Measurements from ENCODE around the gene STK39.

Gene STK39

DNA sequence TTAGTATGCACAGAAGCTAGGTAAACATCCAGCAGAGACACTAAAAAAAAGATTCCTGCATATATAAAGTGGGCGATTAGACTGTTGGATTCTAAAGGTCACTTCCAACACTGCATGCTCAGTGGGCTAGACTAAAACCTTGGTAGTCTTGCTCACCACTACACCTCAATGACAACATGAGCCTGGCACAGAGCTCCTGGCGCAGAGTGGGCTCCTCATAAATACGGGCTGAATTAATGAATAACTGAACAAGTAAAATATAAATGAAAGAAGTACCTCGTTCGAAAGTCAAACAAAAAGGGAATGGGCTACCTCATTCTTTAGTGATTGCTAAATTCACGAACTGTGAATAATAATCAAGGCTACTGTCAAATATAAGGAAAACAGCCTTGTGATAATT is 185.3 kb downstream of the STK39 start:
- H3K36me3 ChIP-seq (ENCODE audit: control insufficient read depth, insufficient read depth, low read length): peaks cover 3% of the 10 kb centered on the region
- H3K27me3 ChIP-seq (ENCODE audit: control insufficient read depth, insufficient read depth, low read length): no peaks in the 10 kb centered on the region
- no peak overlapping the region for H3K4me3 ChIP-seq (ENCODE audit: low read length)
- no peak overlapping the region for H3K9ac ChIP-seq (ENCODE audit: low read length)
- H3K4me1 ChIP-seq (ENCODE audit: control insufficient read depth, insufficient read depth, low read length): no peaks in the 10 kb centered on the region
- H3K27ac ChIP-seq (ENCODE audit: low read depth, low read length): no peak overlapping the region

- H3K27me3 ChIP-seq (ENCODE audit: control insufficient read depth, insufficient read depth, low read length): no peaks in the 10 kb centered on the region
- H3K4me1 ChIP-seq (ENCODE audit: control insufficient read depth, insufficient read depth, low read length): no peaks in the 10 kb centered on the region
- H3K27ac ChIP-seq (ENCODE audit: low read depth, low read length): no peak overlapping the region
- H3K9ac ChIP-seq (ENCODE audit: low read length): no peak overlapping the region
- H3K36me3 ChIP-seq (ENCODE audit: control insufficient read depth, insufficient read depth, low read length): peaks cover 3% of the 10 kb centered on the region
- no peak overlapping the region for H3K4me3 ChIP-seq (ENCODE audit: low read length)
Observed at GRCh38 chr2:168060986-168061750, 186.2 kb downstream of the STK39 start.

DNA sequence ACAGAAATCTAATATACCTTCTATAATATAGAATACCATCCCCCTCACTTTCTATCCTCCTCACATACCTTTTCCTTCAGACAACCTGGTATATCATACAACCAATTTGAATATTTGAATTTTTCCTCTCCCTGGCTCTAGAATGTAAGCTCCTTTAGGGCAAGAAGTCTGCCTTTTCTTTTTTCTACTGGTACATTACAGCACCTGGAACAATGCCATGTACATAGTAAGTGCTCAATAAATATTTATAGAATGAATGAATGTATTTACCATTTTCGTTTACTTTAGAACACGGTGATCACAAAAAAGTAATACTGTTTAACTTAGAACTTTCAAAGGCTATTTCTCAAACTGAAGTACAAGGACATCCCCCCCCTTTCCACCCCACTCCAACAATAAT is 187.6 kb downstream of the STK39 start:
- peaks cover 3% of the 10 kb centered on the region for H3K36me3 ChIP-seq (ENCODE audit: control insufficient read depth, insufficient read depth, low read length)
- no peaks in the 10 kb centered on the region for H3K27me3 ChIP-seq (ENCODE audit: control insufficient read depth, insufficient read depth, low read length)
- no peak overlapping the region for H3K9ac ChIP-seq (ENCODE audit: low read length)
- H3K4me3 ChIP-seq (ENCODE audit: low read length): no peak overlapping the region
- H3K27ac ChIP-seq (ENCODE audit: low read depth, low read length): no peak overlapping the region
- no peaks in the 10 kb centered on the region for H3K4me1 ChIP-seq (ENCODE audit: control insufficient read depth, insufficient read depth, low read length)

DNA sequence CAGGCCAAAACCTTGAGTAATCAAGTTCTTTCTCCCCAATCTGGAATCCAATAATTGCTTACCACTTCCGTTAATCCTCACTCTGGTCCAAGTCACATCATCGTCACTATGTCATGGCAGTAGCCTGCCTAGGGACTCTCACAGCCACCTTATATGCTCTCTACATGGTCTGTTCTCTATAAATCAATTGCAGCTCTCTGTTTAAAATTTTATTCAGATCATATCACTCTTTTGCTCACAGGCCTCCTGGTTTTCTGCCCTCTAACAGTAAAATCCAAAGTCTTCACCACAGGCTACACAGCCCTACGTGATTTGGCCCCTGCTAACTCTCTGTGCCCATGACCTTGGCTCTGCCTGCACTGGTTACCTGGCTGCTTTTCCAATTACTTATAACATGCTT is 188.7 kb downstream of the STK39 start:
- H3K4me3 ChIP-seq (ENCODE audit: low read length): no peak overlapping the region
- no peak overlapping the region for H3K9ac ChIP-seq (ENCODE audit: low read length)
- no peaks in the 10 kb centered on the region for H3K4me1 ChIP-seq (ENCODE audit: control insufficient read depth, insufficient read depth, low read length)
- no peak overlapping the region for H3K27ac ChIP-seq (ENCODE audit: low read depth, low read length)
- peaks cover 3% of the 10 kb centered on the region for H3K36me3 ChIP-seq (ENCODE audit: control insufficient read depth, insufficient read depth, low read length)
- H3K27me3 ChIP-seq (ENCODE audit: control insufficient read depth, insufficient read depth, low read length): no peaks in the 10 kb centered on the region

DNA sequence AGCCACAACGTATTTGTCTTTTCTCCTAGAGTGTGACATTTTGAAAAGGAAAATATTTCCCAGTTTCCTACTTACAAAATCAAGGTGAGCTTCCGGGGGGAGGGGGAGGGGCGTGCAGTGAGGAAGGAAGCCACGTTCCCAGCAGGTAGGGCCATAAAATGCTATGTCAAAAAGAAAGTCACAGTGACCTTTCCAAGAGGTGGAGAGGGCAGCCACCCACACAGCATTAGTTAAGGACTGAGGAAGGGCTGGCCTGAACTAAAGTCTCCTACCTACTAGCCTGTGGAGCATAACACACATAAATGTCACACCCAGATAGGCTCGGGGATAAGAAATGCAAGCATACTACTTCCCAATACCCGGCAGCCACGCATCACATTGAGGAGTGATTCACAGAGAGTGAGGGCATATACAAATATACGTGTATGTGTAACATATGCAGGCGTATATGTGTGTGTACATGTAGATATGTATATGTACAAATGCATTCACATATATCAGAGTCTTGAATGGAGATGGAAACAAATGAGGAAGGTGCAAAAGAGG is 191.1 kb downstream of the STK39 start:
- Histone ChIP-seq H3K36me3 (ENCODE audit: control insufficient read depth, insufficient read depth, low read length) (peaks cover 3% of the 10 kb centered on the region), H3K27ac (ENCODE audit: low read depth, low read length) (no peak overlapping the region), H3K4me1 (ENCODE audit: control insufficient read depth, insufficient read depth, low read length) (no peaks in the 10 kb centered on the region), H3K9ac (ENCODE audit: low read length) (no peak overlapping the region), H3K4me3 (ENCODE audit: low read length) (no peak overlapping the region), H3K27me3 (ENCODE audit: control insufficient read depth, insufficient read depth, low read length) (no peaks in the 10 kb centered on the region)

GRCh38 chr2:168054657-168055056 is 192.7 kb downstream of the STK39 start:
- H3K9ac ChIP-seq (ENCODE audit: low read length): no peak overlapping the region

GRCh38 chr2:168053676-168054075 is 193.7 kb downstream of the STK39 start:
- no peaks in the 10 kb centered on the region for H3K4me1 ChIP-seq (ENCODE audit: control insufficient read depth, insufficient read depth, low read length)
- peaks cover 3% of the 10 kb centered on the region for H3K36me3 ChIP-seq (ENCODE audit: control insufficient read depth, insufficient read depth, low read length)
- no peak overlapping the region for H3K9ac ChIP-seq (ENCODE audit: low read length)
- H3K27me3 ChIP-seq (ENCODE audit: control insufficient read depth, insufficient read depth, low read length): no peaks in the 10 kb centered on the region
- H3K27ac ChIP-seq (ENCODE audit: low read depth, low read length): no peak overlapping the region
- H3K4me3 ChIP-seq (ENCODE audit: low read length): no peak overlapping the region

More at GRCh38 chr2:168054657-168055056, 192.7 kb downstream of the STK39 start:
- no peak overlapping the region for H3K4me3 ChIP-seq (ENCODE audit: low read length)
- no peak overlapping the region for H3K27ac ChIP-seq (ENCODE audit: low read depth, low read length)
- no peaks in the 10 kb centered on the region for H3K4me1 ChIP-seq (ENCODE audit: control insufficient read depth, insufficient read depth, low read length)
- H3K36me3 ChIP-seq (ENCODE audit: control insufficient read depth, insufficient read depth, low read length): peaks cover 3% of the 10 kb centered on the region
- H3K27me3 ChIP-seq (ENCODE audit: control insufficient read depth, insufficient read depth, low read length): no peaks in the 10 kb centered on the region

DNA sequence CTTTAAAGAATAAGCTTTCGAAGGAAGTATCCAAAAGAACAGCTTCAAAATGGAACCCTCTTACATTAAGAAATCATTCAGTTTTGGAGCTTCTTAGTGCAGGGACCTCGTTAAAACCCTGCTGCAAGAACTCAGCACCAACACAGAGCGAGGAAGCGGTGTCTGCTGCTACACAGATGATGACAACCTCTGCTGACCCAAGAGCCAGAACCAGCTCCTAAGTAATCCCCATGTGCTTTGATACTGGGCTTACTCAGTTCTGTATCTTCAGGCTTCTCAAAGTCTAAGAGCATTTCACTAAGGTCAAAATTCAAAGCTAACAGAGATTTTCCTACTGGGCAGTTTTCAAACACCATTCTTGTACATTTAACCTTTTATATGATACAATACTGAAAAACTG is 194.6 kb downstream of the STK39 start:
- Histone ChIP-seq H3K36me3 (ENCODE audit: control insufficient read depth, insufficient read depth, low read length) (no peaks in the 10 kb centered on the region), H3K9ac (ENCODE audit: low read length) (no peak overlapping the region), H3K27me3 (ENCODE audit: control insufficient read depth, insufficient read depth, low read length) (no peaks in the 10 kb centered on the region), H3K4me3 (ENCODE audit: low read length) (no peak overlapping the region), H3K4me1 (ENCODE audit: control insufficient read depth, insufficient read depth, low read length) (no peaks in the 10 kb centered on the region), H3K27ac (ENCODE audit: low read depth, low read length) (no peak overlapping the region)

DNA sequence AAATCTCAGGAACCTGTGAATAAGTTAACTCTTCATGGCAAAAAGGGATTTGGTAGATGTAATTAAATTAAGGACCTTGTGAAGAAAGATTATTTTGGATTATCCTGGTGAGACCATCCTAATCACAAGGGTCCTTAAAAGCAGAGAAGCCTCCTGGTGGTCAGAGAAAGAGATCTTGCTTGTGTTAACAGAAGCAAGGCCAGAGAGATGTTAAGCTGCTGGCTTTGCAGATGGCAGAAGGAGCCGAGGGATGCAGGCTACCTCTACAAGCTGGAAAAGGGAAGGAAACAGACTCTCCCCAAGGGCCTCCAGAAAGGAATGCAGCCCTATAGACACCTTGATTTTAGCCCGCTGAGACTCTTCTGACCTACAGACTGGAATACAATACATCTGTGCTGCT is 197.0 kb downstream of the STK39 start:
- Histone ChIP-seq H3K4me1 (ENCODE audit: control insufficient read depth, insufficient read depth, low read length) (no peaks in the 10 kb centered on the region), H3K9ac (ENCODE audit: low read length) (no peak overlapping the region), H3K27me3 (ENCODE audit: control insufficient read depth, insufficient read depth, low read length) (no peaks in the 10 kb centered on the region), H3K4me3 (ENCODE audit: low read length) (no peak overlapping the region), H3K36me3 (ENCODE audit: control insufficient read depth, insufficient read depth, low read length) (no peaks in the 10 kb centered on the region), H3K27ac (ENCODE audit: low read depth, low read length) (no peak overlapping the region)

DNA sequence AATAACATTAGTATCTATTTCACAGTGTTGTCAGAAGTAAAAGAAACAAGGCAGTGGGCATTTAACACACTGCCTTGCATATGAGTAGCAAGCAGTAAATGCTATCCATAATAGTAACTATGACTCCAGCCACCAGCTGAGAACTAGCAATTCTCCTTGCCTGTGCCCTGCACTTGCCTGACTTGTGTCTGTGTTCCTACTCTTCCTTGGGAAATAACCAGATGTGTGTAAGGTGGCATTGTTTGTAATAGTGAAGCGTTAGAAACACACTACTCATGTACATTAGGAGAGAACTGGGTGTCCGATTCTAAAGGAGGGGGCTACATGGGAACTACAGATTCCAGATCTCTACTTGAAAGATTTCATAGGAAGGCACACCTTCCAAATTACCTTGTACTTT is 197.8 kb downstream of the STK39 start:
- no peak overlapping the region for H3K9ac ChIP-seq (ENCODE audit: low read length)
- no peaks in the 10 kb centered on the region for H3K36me3 ChIP-seq (ENCODE audit: control insufficient read depth, insufficient read depth, low read length)
- H3K4me3 ChIP-seq (ENCODE audit: low read length): no peak overlapping the region
- H3K4me1 ChIP-seq (ENCODE audit: control insufficient read depth, insufficient read depth, low read length): no peaks in the 10 kb centered on the region
- H3K27me3 ChIP-seq (ENCODE audit: control insufficient read depth, insufficient read depth, low read length): no peaks in the 10 kb centered on the region
- no peak overlapping the region for H3K27ac ChIP-seq (ENCODE audit: low read depth, low read length)

DNA sequence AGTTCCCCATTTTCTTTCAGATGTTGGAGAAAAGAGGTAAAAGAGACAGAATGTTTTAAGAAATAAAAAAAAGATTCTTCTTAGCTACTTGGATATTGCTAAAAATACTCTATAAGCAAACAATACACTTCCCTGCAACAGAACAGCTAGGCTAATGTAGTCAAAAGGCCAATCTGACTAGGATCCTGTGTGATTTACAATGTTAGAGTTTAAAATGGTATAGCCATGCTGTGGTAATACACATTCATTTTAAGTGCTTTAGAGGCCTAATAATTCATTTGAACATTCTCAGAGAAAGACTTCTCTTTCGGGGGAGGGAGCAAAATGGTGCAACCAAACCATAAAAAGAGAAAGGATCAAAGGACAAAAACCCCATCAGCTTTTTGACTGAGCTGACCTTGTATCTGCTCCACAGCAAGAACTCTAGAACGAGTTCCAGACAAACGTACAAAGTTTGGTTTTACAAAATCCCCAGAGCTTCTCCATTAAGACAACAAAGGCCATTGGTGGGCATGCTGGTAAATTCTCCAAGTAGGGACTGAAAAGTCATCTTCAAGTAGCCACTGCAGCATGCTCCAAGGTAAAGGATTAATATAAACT is 200.2 kb downstream of the STK39 start:
- H3K4me3 ChIP-seq (ENCODE audit: low read length): no peak overlapping the region
- no peak overlapping the region for H3K27ac ChIP-seq (ENCODE audit: low read depth, low read length)
- no peak overlapping the region for H3K9ac ChIP-seq (ENCODE audit: low read length)
- no peaks in the 10 kb centered on the region for H3K4me1 ChIP-seq (ENCODE audit: control insufficient read depth, insufficient read depth, low read length)
- no peaks in the 10 kb centered on the region for H3K27me3 ChIP-seq (ENCODE audit: control insufficient read depth, insufficient read depth, low read length)
- no peaks in the 10 kb centered on the region for H3K36me3 ChIP-seq (ENCODE audit: control insufficient read depth, insufficient read depth, low read length)

DNA sequence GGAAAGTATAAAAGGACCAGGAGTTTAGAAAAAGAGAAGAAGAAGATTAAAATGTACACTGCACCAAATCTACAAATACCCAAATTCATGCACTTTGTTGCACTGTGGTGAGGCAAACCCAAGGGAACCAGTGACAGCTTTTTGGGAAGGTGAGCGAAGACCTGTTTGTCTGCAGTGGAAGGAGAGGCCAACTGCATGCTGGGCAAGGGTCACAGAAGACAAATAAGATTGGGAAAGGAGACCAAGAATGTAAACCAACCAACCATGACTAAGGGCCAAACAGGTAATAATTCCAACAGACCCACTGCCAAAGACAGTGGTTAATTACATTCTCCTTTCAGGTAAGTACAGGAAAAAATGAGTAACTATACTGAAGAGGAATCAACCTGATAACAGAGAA is 202.8 kb downstream of the STK39 start:
- Histone ChIP-seq H3K4me1 (ENCODE audit: control insufficient read depth, insufficient read depth, low read length) (no peaks in the 10 kb centered on the region), H3K27me3 (ENCODE audit: control insufficient read depth, insufficient read depth, low read length) (no peaks in the 10 kb centered on the region), H3K4me3 (ENCODE audit: low read length) (no peak overlapping the region), H3K36me3 (ENCODE audit: control insufficient read depth, insufficient read depth, low read length) (no peaks in the 10 kb centered on the region), H3K9ac (ENCODE audit: low read length) (no peak overlapping the region), H3K27ac (ENCODE audit: low read depth, low read length) (no peak overlapping the region)

GRCh38 chr2:168044176-168044575 is 203.2 kb downstream of the STK39 start:
- H3K4me1 ChIP-seq (ENCODE audit: control insufficient read depth, insufficient read depth, low read length): no peaks in the 10 kb centered on the region

More at GRCh38 chr2:168044176-168044575, 203.2 kb downstream of the STK39 start:
- H3K27ac ChIP-seq (ENCODE audit: low read depth, low read length): no peak overlapping the region
- no peak overlapping the region for H3K9ac ChIP-seq (ENCODE audit: low read length)
- H3K4me3 ChIP-seq (ENCODE audit: low read length): no peak overlapping the region
- no peaks in the 10 kb centered on the region for H3K36me3 ChIP-seq (ENCODE audit: control insufficient read depth, insufficient read depth, low read length)
- no peaks in the 10 kb centered on the region for H3K27me3 ChIP-seq (ENCODE audit: control insufficient read depth, insufficient read depth, low read length)
